Measurements from ENCODE around the gene PSMD2. TPM values are rescaled to one million over a fixed set of nuclear protein-coding genes. Genes with fewer than 3 reads are reported as not detected.

The PSMD2 gene
- total RNA-seq, 1 donor from 2014 or later: 239 TPM

DNA sequence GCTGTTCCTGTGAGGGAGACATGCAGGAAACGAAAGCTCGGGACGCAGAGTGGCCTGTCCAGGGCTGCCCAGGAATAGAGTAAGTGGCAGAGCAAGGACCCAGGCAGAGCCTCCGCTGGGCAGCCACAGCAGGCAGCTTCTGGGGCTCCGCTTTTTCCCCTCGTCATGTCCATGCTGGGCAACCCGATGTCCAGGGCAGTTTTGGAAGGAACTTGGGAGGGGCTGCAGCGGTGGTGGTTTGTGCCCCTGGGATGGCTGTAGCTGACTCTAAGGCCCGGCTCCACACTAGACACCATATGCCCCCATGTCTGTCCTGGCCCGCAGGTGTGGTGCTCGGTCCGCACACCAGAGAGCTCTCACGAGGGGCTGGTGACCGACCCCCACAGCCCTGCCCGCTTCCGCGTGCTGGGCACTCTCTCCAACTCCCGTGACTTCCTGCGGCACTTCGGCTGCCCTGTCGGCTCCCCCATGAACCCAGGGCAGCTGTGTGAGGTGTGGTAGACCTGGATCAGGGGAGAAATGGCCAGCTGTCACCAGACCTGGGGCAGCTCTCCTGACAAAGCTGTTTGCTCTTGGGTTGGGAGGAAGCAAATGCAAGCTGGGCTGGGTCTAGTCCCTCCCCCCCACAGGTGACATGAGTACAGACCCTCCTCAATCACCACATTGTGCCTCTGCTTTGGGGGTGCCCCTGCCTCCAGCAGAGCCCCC, 7.1 kb upstream of the PSMD2 start:
- TF ChIP-seq, protein P1, sequence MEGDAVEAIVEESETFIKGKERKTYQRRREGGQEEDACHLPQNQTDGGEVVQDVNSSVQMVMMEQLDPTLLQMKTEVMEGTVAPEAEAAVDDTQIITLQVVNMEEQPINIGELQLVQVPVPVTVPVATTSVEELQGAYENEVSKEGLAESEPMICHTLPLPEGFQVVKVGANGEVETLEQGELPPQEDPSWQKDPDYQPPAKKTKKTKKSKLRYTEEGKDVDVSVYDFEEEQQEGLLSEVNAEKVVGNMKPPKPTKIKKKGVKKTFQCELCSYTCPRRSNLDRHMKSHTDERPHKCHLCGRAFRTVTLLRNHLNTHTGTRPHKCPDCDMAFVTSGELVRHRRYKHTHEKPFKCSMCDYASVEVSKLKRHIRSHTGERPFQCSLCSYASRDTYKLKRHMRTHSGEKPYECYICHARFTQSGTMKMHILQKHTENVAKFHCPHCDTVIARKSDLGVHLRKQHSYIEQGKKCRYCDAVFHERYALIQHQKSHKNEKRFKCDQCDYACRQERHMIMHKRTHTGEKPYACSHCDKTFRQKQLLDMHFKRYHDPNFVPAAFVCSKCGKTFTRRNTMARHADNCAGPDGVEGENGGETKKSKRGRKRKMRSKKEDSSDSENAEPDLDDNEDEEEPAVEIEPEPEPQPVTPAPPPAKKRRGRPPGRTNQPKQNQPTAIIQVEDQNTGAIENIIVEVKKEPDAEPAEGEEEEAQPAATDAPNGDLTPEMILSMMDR (IDR thresholded peaks at IDR 0.05): no peak
- Mint-ChIP-seq H3K27me3 (ENCODE audit: unreplicated experiment) (peaks cover 23% of the 10 kb centered on the region), H3K36me3 (ENCODE audit: unreplicated experiment) (no peaks in the 10 kb centered on the region), H3K4me3 (ENCODE audit: unreplicated experiment) (no peak overlapping the region), H3K9me3 (ENCODE audit: unreplicated experiment) (no peaks in the 10 kb centered on the region), H3K27ac (ENCODE audit: unreplicated experiment) (no peak overlapping the region), H3K4me1 (ENCODE audit: unreplicated experiment) (no peaks in the 10 kb centered on the region)
- no peak for DNase-seq (ENCODE audit: extremely low spot score, unreplicated experiment)

DNA sequence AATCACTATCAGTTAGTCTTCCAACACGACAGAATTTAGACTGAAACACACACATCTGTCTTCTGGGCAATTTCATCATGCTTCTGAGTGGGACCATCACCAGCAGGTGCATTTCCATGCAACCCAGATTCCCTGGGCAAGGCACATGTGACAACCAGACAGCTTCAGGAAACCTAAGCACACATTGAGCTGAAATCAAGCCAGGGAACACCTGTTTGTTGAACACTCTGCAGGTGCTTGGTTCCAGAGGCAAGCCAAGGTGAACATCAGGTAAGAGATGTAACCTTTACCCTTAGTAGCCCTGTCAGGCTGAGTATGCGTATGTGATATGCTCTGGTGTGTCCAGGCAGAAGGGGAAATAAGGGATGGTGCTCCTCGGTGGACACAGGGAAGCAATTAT, 3.3 kb upstream of the PSMD2 start:
- DNase-seq (ENCODE audit: extremely low spot score, unreplicated experiment): no peak
- H3K9me3 Mint-ChIP-seq (ENCODE audit: unreplicated experiment): no peaks in the 10 kb centered on the region

DNA sequence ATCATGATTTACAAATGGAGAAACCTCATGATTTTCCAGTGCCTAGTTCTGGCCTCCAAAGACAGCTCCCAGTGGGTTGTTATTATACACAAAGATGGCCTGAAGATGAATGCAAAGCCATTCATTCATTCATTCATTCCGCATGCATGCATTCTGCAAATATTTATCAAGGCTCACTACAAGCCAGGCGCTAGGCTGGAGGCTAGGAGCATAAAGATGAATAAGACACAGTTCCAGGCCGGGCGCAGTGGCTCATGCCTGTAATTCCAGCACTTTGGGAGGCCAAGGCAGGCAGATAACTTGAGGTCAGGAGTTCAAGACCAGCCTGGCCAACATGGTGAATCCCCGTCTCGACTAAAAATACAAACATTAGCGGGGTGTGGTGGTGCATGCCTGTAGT, 2.4 kb upstream of the PSMD2 start:
- Mint-ChIP-seq H3K4me1 (ENCODE audit: unreplicated experiment) (peaks cover 16% of the 10 kb centered on the region), H3K36me3 (ENCODE audit: unreplicated experiment) (peaks cover 10% of the 10 kb centered on the region), H3K9me3 (ENCODE audit: unreplicated experiment) (no peaks in the 10 kb centered on the region), H3K4me3 (ENCODE audit: unreplicated experiment) (no peak overlapping the region), H3K27ac (ENCODE audit: unreplicated experiment) (no peak overlapping the region), H3K27me3 (ENCODE audit: unreplicated experiment) (peaks cover 14% of the 10 kb centered on the region)
- TF ChIP-seq, protein P1 (IDR thresholded peaks at IDR 0.05): no peak
- no peak for DNase-seq (ENCODE audit: extremely low spot score, unreplicated experiment)

More for the DNA sequence above, 3.3 kb upstream of the PSMD2 start:
- H3K4me1 Mint-ChIP-seq (ENCODE audit: unreplicated experiment): peaks cover 16% of the 10 kb centered on the region
- H3K27me3 Mint-ChIP-seq (ENCODE audit: unreplicated experiment): peaks cover 14% of the 10 kb centered on the region
- TF ChIP-seq, protein P1 (IDR thresholded peaks at IDR 0.05): no peak
- H3K27ac Mint-ChIP-seq (ENCODE audit: unreplicated experiment): no peak overlapping the region
- H3K36me3 Mint-ChIP-seq (ENCODE audit: unreplicated experiment): peaks cover 3% of the 10 kb centered on the region
- H3K4me3 Mint-ChIP-seq (ENCODE audit: unreplicated experiment): no peak overlapping the region

DNA sequence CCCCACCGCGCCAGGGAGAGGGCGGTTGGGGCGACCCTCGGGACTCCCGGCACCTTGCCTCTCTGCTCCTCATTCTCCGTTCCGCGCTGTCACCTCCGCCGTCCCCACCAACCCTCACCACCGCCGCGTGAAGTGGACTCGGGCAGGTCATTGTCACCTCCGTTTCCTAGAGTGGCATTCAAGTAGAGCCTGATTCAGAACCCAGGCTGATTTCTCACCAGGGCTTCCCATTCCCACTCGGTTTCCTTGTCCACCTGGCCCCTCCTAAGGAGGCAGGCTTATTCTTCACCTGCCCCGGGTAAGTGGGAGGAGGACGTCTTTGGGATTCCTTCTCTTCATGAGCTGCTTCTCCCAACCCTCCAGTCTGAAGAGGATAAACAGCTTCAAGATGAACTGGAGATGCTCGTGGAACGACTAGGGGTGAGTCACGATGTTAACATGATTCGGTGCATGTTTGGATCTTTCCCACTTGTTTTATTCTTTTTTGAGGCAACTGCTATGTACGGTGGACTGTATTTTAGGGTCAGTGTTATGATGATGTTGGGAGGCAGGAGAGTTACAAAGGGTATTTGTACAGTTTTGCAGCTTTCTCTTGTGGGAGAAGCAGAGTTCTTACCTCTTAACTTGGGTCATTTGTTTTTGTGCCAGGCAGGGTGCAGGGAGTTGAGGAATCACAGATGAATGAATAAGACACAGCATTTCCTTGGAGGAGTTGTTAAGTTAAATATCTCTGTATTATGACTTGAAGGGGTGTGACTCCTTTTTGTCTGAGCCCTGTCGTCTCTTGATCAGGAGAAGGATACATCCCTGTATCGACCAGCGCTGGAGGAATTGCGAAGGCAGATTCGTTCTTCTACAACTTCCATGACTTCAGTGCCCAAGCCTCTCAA, 692 bp downstream of the PSMD2 start:
- H3K4me3 Mint-ChIP-seq (ENCODE audit: unreplicated experiment): peak overlapping the region; percentile 92
- H3K4me1 Mint-ChIP-seq (ENCODE audit: unreplicated experiment): peaks cover 16% of the 10 kb centered on the region
- no peak for DNase-seq (ENCODE audit: extremely low spot score, unreplicated experiment)
- peaks cover 4% of the 10 kb centered on the region for H3K27me3 Mint-ChIP-seq (ENCODE audit: unreplicated experiment)
- TF ChIP-seq, protein P1 (IDR thresholded peaks at IDR 0.05): no peak
- H3K9me3 Mint-ChIP-seq (ENCODE audit: unreplicated experiment): no peaks in the 10 kb centered on the region
- H3K27ac Mint-ChIP-seq (ENCODE audit: unreplicated experiment): peak overlapping the region; percentile 84
- H3K36me3 Mint-ChIP-seq (ENCODE audit: unreplicated experiment): peaks cover 33% of the 10 kb centered on the region

DNA sequence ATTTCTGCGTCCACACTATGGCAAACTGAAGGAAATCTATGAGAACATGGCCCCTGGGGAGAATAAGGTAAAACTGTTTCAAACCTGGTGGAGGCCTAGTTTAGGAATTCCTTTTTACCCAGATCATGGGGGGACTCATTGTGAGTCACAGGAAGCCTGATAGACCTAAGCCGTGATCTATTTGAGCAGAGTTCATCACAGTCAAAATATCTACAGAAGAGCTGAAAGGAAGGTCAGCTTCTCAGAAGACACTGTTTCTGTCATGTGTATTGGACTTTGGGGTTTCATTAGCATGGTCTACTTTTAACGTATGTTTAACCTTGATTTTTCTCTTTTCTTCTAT, 1.3 kb downstream of the PSMD2 start:
- Mint-ChIP-seq H3K27me3 (ENCODE audit: unreplicated experiment) (no peaks in the 10 kb centered on the region), H3K4me3 (ENCODE audit: unreplicated experiment) (peak overlapping the region; percentile 92), H3K36me3 (ENCODE audit: unreplicated experiment) (peaks cover 36% of the 10 kb centered on the region), H3K27ac (ENCODE audit: unreplicated experiment) (no peak overlapping the region), H3K9me3 (ENCODE audit: unreplicated experiment) (no peaks in the 10 kb centered on the region), H3K4me1 (ENCODE audit: unreplicated experiment) (peaks cover 16% of the 10 kb centered on the region)
- no peak for DNase-seq (ENCODE audit: extremely low spot score, unreplicated experiment)
- TF ChIP-seq, protein P1 (IDR thresholded peaks at IDR 0.05): no peak

All from osteocyte (in vitro differentiated cells).